Adrenal gland (tissue), 5 donors: ENCODE results near the gene TRAPPC12.

Experiments
- CTCF ChIP-seq, 6 experiments: fragments of 450-650 bp in 4 of 6; fragments of 200-600 bp in 2 of 6; sonication (generic) in 1 of 6; IDR thresholded peaks; 1 replicate in 5 of 6; 2 replicates in 1 of 6; pipeline versions ENCODE4 v1.5.1 to v1.8.0; 2016 to 2021; ENCODE audit warnings: antibody characterized with exemption in 6 of 6, mild to moderate bottlenecking in 2 of 6, moderate library complexity in 1 of 6
- POLR2A ChIP-seq, 2 donors: fragments of 450-650 bp; IDR thresholded peaks; one replicate each; pipeline ENCODE4 v1.6.1; 2017; ENCODE audit warnings: antibody characterized with exemption in 2 of 2, mild to moderate bottlenecking in 2 of 2, moderate library complexity in 1 of 2
- donor health status: DM: no; HTN: no; CAD: no.

- TF ChIP-seq POLR2A (IDR thresholded peaks at IDR 0.05) (no peak), CTCF (IDR thresholded peaks at IDR 0.05) (no peak)
Observed at GRCh38 chr2:3489764-3490115, 110.2 kb downstream of the TRAPPC12 start.
